LoVo (cell line): ENCODE results near the gene PLCXD3.
A peak's percentile ranks its signal among the peaks of the same experiment; 100 is the strongest.

Experiments used
- DNase-seq: peaks from one replicate; pipeline ENCODE4 v3.0.0-alpha.2; 2016; ENCODE audit warnings: low spot score

The PLCXD3 gene

GRCh38 chr5:41415242-41415641, 95.2 kb downstream of the PLCXD3 start:
- DNase-seq = no peak

GRCh38 chr5:41414598-41414997, 95.8 kb downstream of the PLCXD3 start:
- DNase-seq = peak; percentile 42

- DNase-seq = no peak
These were observed 97.3 kb downstream of the PLCXD3 start for GRCh38 chr5:41413074-41413473.

- DNase-seq = no peak
These were observed 97.9 kb downstream of the PLCXD3 start for GRCh38 chr5:41412496-41412895.

GRCh38 chr5:41410737-41411136, 99.7 kb downstream of the PLCXD3 start:
- no peak for DNase-seq

GRCh38 chr5:41410307-41410706, 100.1 kb downstream of the PLCXD3 start:
- DNase-seq = no peak

- DNase-seq = no peak
These were observed 101.5 kb downstream of the PLCXD3 start for GRCh38 chr5:41408676-41409443.

GRCh38 chr5:41406936-41407335, 103.5 kb downstream of the PLCXD3 start:
- no peak for DNase-seq

- no peak for DNase-seq
These were observed 104.0 kb downstream of the PLCXD3 start for GRCh38 chr5:41406424-41406823.

GRCh38 chr5:41404757-41405156, 105.6 kb downstream of the PLCXD3 start:
- DNase-seq = no peak

GRCh38 chr5:41403846-41404245, 106.6 kb downstream of the PLCXD3 start:
- DNase-seq = no peak

GRCh38 chr5:41402845-41403244, 107.6 kb downstream of the PLCXD3 start:
- DNase-seq = no peak

GRCh38 chr5:41399839-41400238, 110.6 kb downstream of the PLCXD3 start:
- no peak for DNase-seq

- no peak for DNase-seq
These were observed 118.4 kb downstream of the PLCXD3 start for GRCh38 chr5:41392016-41392415.

- no peak for DNase-seq
These were observed 135.8 kb downstream of the PLCXD3 start for GRCh38 chr5:41374631-41375030.

GRCh38 chr5:41373230-41373629, 137.2 kb downstream of the PLCXD3 start:
- DNase-seq = no peak

GRCh38 chr5:41371738-41372137, 138.7 kb downstream of the PLCXD3 start:
- no peak for DNase-seq

- DNase-seq = no peak
These were observed 139.9 kb downstream of the PLCXD3 start for GRCh38 chr5:41370482-41370881.

- no peak for DNase-seq
These were observed 140.6 kb downstream of the PLCXD3 start for GRCh38 chr5:41369799-41370198.

GRCh38 chr5:41368158-41368557, 142.2 kb downstream of the PLCXD3 start:
- DNase-seq = no peak

GRCh38 chr5:41365369-41365768, 145.0 kb downstream of the PLCXD3 start:
- DNase-seq = no peak

GRCh38 chr5:41364346-41364745, 146.1 kb downstream of the PLCXD3 start:
- DNase-seq = no peak

- DNase-seq = no peak
These were observed 146.9 kb downstream of the PLCXD3 start for GRCh38 chr5:41363343-41363986.

GRCh38 chr5:41356786-41357185, 153.6 kb downstream of the PLCXD3 start:
- no peak for DNase-seq
